ENCODE results near the gene CHSY3. TPM values are rescaled to one million over a fixed set of nuclear protein-coding genes. Genes with fewer than 3 reads are reported as not detected.

Gene CHSY3
- total RNA-seq, 1 donor from 2014 or later, result 51.3 TPM

GRCh38 chr5:129917224-129917623, 13.0 kb downstream of the CHSY3 start:
- Histone ChIP-seq H3K27me3 (no peaks in the 10 kb centered on the region), H3K36me3 (peaks cover 7 to 8% of the 10 kb centered on the region in 2 donors), H3K4me3 (no peak overlapping the region), H3K4me1 (no peaks in the 10 kb centered on the region), H3K27ac (no peak overlapping the region), H3K9me3 (no peaks in the 10 kb centered on the region)
- intact Hi-C loops (cut with DNase I), result no loop called here
- DNase-seq (ENCODE audit: low spot score in 2 of 2), result no peak
- no peak for TF ChIP-seq CTCF (IDR thresholded peaks at IDR 0.05)

GRCh38 chr5:129921204-129921603, 16.9 kb downstream of the CHSY3 start:
- Histone ChIP-seq H3K9me3 (no peaks in the 10 kb centered on the region), H3K27ac (no peak overlapping the region), H3K4me1 (no peaks in the 10 kb centered on the region), H3K4me3 (no peak overlapping the region), H3K36me3 (peaks cover 7 to 8% of the 10 kb centered on the region in 2 donors), H3K27me3 (no peaks in the 10 kb centered on the region)
- TF ChIP-seq CTCF (IDR thresholded peaks at IDR 0.05), result no peak
- DNase-seq (ENCODE audit: low spot score in 2 of 2), result no peak
- intact Hi-C loops (cut with DNase I), result no loop called here

DNA sequence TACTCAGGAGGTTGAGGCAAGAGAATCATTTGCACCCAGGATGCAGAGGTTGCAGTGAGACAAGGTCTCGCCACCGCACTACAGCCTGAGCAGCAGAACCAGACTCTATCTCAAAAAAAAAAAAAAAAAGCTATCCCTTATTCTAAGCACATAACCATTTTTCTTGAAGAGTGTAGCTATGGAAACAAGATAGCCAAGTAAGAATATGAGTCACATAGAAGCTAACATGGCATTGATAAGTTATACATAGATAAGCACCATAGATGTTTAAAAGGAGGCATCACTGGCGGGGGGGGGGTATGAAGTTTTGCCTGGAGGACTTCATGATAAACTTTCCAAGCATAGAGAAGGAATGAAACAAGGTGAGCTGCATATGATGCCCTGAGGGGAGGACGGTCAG, 26.0 kb downstream of the CHSY3 start:
- Histone ChIP-seq H3K27me3 (no peaks in the 10 kb centered on the region), H3K4me3 (no peak overlapping the region), H3K4me1 (no peaks in the 10 kb centered on the region), H3K27ac (no peak overlapping the region), H3K9me3 (no peaks in the 10 kb centered on the region), H3K36me3 (no peaks in the 10 kb centered on the region)
- DNase-seq (ENCODE audit: low spot score in 2 of 2), result no peak
- intact Hi-C loops (cut with DNase I), result no loop called here
- TF ChIP-seq CTCF (IDR thresholded peaks at IDR 0.05), result no peak

GRCh38 chr5:129935626-129936025, 31.4 kb downstream of the CHSY3 start:
- no peak for TF ChIP-seq CTCF (IDR thresholded peaks at IDR 0.05)

DNA sequence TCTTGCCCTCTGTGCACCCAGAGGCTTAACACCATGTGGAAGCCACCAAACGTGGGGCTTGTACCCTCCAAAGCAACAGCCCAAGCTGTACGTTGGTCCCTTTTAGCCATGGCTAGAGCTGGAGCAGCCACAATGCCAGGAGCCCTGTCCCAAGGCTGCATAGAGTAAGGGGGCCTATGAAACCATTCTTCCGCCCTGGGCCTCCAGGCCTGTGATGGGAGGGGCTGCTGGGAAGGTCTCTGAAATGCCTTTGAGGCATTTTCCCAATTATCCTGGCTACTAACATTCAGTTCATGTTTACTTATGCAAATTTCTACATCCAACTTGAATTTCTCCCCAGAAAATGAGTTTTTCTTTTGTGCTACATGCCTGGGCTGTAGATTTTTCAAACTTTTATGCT, 33.8 kb downstream of the CHSY3 start:
- no peak overlapping the region for H3K27ac ChIP-seq
- no peaks in the 10 kb centered on the region for H3K27me3 ChIP-seq
- intact Hi-C loops (cut with DNase I), result no loop called here
- TF ChIP-seq CTCF (IDR thresholded peaks at IDR 0.05), result no peak
- peaks cover 0 to 11% of the 10 kb centered on the region in 2 donors for H3K36me3 ChIP-seq
- no peaks in the 10 kb centered on the region for H3K4me1 ChIP-seq
- no peak for DNase-seq (ENCODE audit: low spot score in 2 of 2)
- no peak overlapping the region for H3K4me3 ChIP-seq
- peaks cover 6 to 17% of the 10 kb centered on the region in 2 donors for H3K9me3 ChIP-seq

More at GRCh38 chr5:129935626-129936025, 31.4 kb downstream of the CHSY3 start:
- Histone ChIP-seq H3K27ac (no peak overlapping the region), H3K27me3 (no peaks in the 10 kb centered on the region), H3K4me3 (no peak overlapping the region), H3K36me3 (peaks cover 0 to 11% of the 10 kb centered on the region in 2 donors), H3K9me3 (peaks cover 6 to 17% of the 10 kb centered on the region in 2 donors), H3K4me1 (no peaks in the 10 kb centered on the region)
- intact Hi-C loops (cut with DNase I), result no loop called here
- DNase-seq (ENCODE audit: low spot score in 2 of 2), result no peak

DNA sequence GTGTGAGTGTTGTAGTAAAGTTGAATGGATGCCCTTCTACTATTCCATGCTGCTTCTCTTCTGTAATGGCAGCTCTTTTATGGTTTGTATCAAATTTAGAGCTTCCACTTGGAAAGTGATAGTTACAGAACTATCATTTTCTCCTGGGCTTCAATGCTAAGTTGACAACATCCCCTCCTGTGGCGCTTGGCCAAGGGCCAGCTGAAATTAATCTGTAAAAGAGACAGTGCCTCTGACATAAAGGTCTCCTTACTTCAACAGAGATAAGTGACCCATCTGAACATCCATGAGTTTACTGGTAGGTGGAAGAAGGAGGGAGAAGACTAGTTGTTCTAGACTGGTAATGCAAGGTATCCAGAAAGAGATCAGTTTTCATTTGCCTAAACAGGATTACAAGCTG, 39.7 kb downstream of the CHSY3 start:
- Histone ChIP-seq H3K4me3 (no peak overlapping the region), H3K27ac (peak overlapping the region in 1 of 2 donors; percentile 62), H3K4me1 (peaks cover 0 to 13% of the 10 kb centered on the region in 2 donors), H3K27me3 (no peaks in the 10 kb centered on the region), H3K36me3 (peaks cover 0 to 4% of the 10 kb centered on the region in 2 donors), H3K9me3 (peaks cover 0 to 3% of the 10 kb centered on the region in 2 donors)
- DNase-seq (ENCODE audit: low spot score in 2 of 2), result no peak
- TF ChIP-seq CTCF (IDR thresholded peaks at IDR 0.05), result no peak
- intact Hi-C loops (cut with DNase I), result no loop called here
